Progenitor cell of endocrine pancreas (in vitro differentiated cells): ENCODE results near the gene ATG101. TPM values are rescaled to one million over a fixed set of nuclear protein-coding genes. Genes with fewer than 3 reads are reported as not detected.

Source experiments
- DNase-seq: peaks from one replicate; pipeline ENCODE4 v3.0.0; 2021; ENCODE audit warnings: low spot score; ENCODE audit not compliant: unreplicated experiment
- H3K27ac Mint-ChIP-seq: 2 replicates; pipeline ENCODE4 v1.8.0; 2021; ENCODE audit warnings: mild to moderate bottlenecking, moderate library complexity, mixed read lengths
- H3K27me3 Mint-ChIP-seq: 2 replicates; pipeline ENCODE4 v1.8.0; 2021; ENCODE audit warnings: mixed read lengths
- H3K36me3 Mint-ChIP-seq: 2 replicates; pipeline ENCODE4 v1.8.0; 2022; ENCODE audit warnings: mixed read lengths; ENCODE audit not compliant: insufficient read depth
- H3K4me1 Mint-ChIP-seq: 2 replicates; pipeline ENCODE4 v1.8.0; 2021; ENCODE audit warnings: low read depth, mixed read lengths
- H3K4me3 Mint-ChIP-seq: 2 replicates; pipeline ENCODE4 v1.8.0; 2021; ENCODE audit warnings: low read depth, mild to moderate bottlenecking, moderate library complexity, mixed read lengths
- H3K9me3 Mint-ChIP-seq: 2 replicates; pipeline ENCODE4 v1.8.0; 2021; ENCODE audit warnings: low read depth, mixed read lengths
- total RNA-seq: library from RNA; stranded (reverse); gene quantifications from 2 replicates; pipeline ENCODE4 v1.2.1, GENCODE V29; 2021
- TF ChIP-seq, protein P1 (sequence below): fragments of 200-600 bp; sonication (generic); IDR thresholded peaks from one replicate; pipeline ENCODE4 v1.5.0; 2021; ENCODE audit warnings: antibody characterized with exemption, mild to moderate bottlenecking; ENCODE audit not compliant: unreplicated experiment

The ATG101 gene
- total RNA-seq, 1 donor from 2014 or later: 23.5 TPM

DNA sequence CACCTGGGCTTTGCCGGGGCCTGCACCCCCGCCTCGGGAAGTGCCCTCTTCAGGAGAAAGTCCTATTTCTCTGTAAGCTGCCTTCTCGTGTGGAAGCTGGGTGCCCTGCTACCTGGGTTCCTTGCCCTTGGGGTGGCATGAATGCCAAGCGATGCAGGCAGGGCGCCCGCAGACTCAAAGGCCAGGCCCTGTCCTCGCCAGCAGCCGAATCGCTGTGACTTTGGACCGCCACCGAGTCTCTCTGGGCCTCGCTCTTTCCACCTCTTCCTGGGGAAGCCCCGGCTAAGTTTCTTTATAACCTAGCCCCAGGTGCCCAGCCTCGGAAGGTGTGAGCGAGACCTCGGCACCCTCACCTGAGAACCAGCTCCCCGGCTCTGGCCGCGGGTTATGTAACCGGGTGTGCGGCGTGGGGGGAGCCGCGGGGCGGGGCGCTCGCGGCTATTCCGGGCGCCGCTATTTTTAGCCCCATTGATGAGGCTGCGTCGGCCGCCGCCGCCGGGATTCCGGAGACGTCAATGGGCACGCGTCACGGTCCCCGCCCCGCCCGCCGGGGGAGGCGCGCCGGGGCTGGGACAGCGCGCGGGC lies 33.1 kb upstream of the ATG101 start:
- Mint-ChIP-seq H3K4me3 (peak overlapping the region; percentile 65), H3K9me3 (no peaks in the 10 kb centered on the region), H3K36me3 (no peaks in the 10 kb centered on the region), H3K27ac (no peak overlapping the region), H3K4me1 (peaks cover 12% of the 10 kb centered on the region), H3K27me3 (peaks cover 22% of the 10 kb centered on the region)
- TF ChIP-seq, protein P1, sequence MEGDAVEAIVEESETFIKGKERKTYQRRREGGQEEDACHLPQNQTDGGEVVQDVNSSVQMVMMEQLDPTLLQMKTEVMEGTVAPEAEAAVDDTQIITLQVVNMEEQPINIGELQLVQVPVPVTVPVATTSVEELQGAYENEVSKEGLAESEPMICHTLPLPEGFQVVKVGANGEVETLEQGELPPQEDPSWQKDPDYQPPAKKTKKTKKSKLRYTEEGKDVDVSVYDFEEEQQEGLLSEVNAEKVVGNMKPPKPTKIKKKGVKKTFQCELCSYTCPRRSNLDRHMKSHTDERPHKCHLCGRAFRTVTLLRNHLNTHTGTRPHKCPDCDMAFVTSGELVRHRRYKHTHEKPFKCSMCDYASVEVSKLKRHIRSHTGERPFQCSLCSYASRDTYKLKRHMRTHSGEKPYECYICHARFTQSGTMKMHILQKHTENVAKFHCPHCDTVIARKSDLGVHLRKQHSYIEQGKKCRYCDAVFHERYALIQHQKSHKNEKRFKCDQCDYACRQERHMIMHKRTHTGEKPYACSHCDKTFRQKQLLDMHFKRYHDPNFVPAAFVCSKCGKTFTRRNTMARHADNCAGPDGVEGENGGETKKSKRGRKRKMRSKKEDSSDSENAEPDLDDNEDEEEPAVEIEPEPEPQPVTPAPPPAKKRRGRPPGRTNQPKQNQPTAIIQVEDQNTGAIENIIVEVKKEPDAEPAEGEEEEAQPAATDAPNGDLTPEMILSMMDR: no peak
- peak; percentile 64 for DNase-seq

DNA sequence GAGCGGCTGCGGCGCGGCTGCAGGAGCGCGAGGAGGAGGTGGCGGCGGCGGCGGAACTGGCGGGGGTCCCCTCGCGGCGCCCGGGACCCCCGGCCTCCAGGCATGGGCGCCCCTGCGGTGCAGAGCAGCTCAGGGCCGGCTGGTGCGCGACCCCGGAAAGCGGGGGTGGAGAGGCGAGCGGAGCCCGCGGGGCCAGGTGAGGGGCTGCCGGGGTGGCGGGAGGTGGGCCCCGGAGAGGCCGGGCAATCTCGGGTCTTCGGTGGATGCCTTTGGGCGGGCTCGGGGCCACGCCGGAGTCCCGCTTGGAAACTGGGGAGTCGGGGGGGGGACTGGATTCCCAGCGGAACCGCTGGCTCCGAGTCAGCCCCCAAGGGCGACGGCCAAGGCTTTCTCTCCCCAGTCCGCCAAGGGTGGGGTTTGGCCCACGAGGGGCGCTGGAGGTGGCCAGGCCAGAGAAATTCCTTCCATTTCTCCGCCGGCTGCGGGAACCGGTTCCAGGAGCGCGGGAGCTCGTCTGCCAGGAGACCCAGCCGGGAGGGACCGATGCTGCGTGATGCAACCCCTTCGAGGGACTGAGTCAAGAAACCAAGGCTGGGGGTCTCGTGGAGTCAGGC lies 32.4 kb upstream of the ATG101 start:
- Mint-ChIP-seq H3K4me1 (peaks cover 12% of the 10 kb centered on the region), H3K36me3 (peaks cover 1% of the 10 kb centered on the region), H3K9me3 (no peaks in the 10 kb centered on the region), H3K27me3 (peaks cover 22% of the 10 kb centered on the region), H3K27ac (peak overlapping the region; percentile 97), H3K4me3 (peak overlapping the region; percentile 83)
- TF ChIP-seq, protein P1: peak; percentile 34
- peak; percentile 52 for DNase-seq

DNA sequence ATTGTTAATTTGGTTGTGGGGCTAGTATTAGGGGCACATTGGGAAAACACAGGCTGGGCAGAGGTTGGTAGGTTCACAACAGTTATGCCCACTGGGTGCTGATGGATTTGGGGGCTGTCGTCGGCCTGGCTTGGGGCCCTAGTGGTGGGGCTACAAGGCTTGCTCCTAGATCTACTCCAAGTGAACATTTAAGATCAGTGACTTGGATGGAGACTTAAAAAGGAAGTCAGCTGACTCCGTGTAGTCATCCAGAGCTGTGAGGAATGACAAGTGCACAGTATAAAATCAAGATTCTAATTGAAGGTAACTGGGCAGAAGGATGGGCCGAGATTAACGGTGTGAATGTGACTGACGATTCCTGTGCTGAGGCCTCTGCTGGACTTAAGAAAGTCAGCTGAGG lies 31.3 kb upstream of the ATG101 start:
- TF ChIP-seq, protein P1: no peak
- H3K9me3 Mint-ChIP-seq: no peaks in the 10 kb centered on the region
- peaks cover 7% of the 10 kb centered on the region for H3K4me1 Mint-ChIP-seq
- peak overlapping the region; percentile 82 for H3K27ac Mint-ChIP-seq
- peaks cover 1% of the 10 kb centered on the region for H3K36me3 Mint-ChIP-seq
- H3K27me3 Mint-ChIP-seq: peaks cover 22% of the 10 kb centered on the region
- no peak for DNase-seq
- peak overlapping the region; percentile 83 for H3K4me3 Mint-ChIP-seq

DNA sequence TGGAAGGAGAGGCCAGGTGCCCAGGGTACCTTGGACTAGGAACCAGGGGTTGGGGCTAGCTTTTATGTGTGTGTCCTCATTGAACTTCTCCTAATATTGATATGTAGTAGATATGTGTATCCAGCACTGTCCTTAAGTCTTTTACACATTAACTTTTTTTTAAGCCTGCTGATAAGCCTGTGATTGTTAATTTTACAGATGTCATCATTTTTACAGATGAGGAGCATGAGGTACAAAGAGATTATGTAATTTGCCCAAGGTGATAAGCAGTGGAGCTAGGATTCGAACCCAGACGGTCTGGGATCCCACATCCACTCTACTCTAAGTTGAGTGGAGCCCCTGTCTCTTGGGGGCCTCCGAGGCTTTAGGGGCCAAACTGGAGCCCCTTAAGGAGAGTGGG lies 28.7 kb upstream of the ATG101 start:
- Mint-ChIP-seq H3K4me1 (peaks cover 7% of the 10 kb centered on the region), H3K4me3 (no peak overlapping the region), H3K9me3 (no peaks in the 10 kb centered on the region), H3K36me3 (peaks cover 5% of the 10 kb centered on the region), H3K27me3 (peaks cover 3% of the 10 kb centered on the region), H3K27ac (no peak overlapping the region)
- TF ChIP-seq, protein P1: no peak
- DNase-seq: no peak

DNA sequence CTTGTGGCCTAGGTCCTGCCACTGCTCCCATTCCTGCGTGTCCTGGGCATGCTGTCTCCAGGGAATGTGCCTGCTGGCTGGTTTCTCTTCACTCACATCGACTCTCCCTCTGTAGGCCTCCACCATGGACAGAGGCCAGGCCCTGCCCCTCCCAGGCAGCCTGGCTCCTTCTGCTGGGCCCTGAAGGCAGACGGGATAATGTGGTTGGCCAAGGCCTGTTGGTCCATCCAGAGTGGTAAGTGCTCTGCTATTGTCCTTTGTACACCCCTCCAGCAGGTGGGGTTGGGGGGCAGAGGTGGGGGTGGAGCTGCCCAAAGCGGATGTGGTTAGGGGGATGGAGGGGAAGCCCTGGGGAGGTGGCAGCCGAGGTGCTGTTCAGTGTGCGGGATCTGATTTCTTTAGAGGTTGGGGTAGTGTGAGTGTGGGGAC lies 28.1 kb upstream of the ATG101 start:
- TF ChIP-seq, protein P1: no peak
- Mint-ChIP-seq H3K36me3 (peaks cover 5% of the 10 kb centered on the region), H3K9me3 (no peaks in the 10 kb centered on the region), H3K4me1 (peaks cover 7% of the 10 kb centered on the region), H3K27me3 (no peaks in the 10 kb centered on the region), H3K4me3 (no peak overlapping the region), H3K27ac (no peak overlapping the region)
- DNase-seq: no peak
